Ishikawa (cell line): ENCODE data around the gene GDF11.

Source experiments
- EP300 ChIP-seq: IDR thresholded peaks from 2 replicates; pipeline ENCODE4 v1.6.1; 2012; ENCODE audit warnings: borderline replicate concordance
- FOXM1 ChIP-seq: IDR thresholded peaks from 2 replicates; pipeline ENCODE4 v1.6.1; 2012; ENCODE audit warnings: low read depth, borderline replicate concordance
- NFIC ChIP-seq: IDR thresholded peaks from 2 replicates; pipeline ENCODE4 v1.6.1; 2012
- TAF1 ChIP-seq: IDR thresholded peaks from 2 replicates; pipeline ENCODE4 v1.6.1; 2012; ENCODE audit warnings: low read depth, mild to moderate bottlenecking
- TEAD4 ChIP-seq: IDR thresholded peaks from 2 replicates; pipeline ENCODE4 v1.6.1; 2012
- YY1 ChIP-seq: IDR thresholded peaks from 2 replicates; pipeline ENCODE4 v1.6.1; 2012; ENCODE audit warnings: low read depth
- TF ChIP-seq, protein P1 (sequence below): IDR thresholded peaks from 2 replicates; pipeline ENCODE4 v1.6.1; 2012
- TF ChIP-seq, protein P2 (sequence below): IDR thresholded peaks from 2 replicates; pipeline ENCODE4 v1.6.1; 2012; ENCODE audit warnings: low read depth, mild to moderate bottlenecking

DNA sequence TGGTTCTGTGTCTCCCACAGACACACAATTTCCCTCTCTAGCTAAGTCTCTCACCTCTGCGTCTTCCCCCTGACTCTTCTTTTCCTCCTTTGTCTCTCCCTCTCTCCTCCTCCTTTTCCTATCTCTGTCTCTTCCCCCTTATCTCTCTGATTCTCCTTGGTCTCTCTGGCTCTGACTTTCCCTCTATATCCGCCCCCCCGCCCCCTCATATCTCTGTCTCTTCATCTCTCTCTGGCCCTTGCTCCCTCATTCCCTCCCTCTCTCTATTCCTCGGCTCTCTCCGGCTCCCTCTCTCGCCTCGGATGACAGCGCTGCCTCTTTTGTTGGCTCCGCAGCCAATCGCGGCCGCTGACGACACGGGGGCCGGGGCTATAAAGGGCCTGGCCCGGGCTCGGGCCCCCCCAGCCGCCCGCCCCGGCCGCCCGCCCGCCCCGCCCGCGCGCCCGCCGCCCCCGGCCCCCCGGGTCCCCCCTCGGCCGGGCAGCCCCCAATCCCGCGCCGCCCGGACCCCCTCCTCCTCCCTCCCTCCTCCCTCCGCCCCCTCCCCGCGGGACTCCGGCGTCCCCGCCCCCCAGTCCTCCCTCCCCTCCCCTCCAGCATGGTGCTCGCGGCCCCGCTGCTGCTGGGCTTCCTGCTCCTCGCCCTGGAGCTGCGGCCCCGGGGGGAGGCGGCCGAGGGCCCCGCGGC lies at the start of gene GDF11:
- TF ChIP-seq EP300 = no peak
- TF ChIP-seq TEAD4 = no peak
- no peak for TF ChIP-seq YY1
- TF ChIP-seq, protein P1, sequence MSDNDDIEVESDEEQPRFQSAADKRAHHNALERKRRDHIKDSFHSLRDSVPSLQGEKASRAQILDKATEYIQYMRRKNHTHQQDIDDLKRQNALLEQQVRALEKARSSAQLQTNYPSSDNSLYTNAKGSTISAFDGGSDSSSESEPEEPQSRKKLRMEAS = no peak
- no peak for TF ChIP-seq NFIC
- TF ChIP-seq, protein P2, sequence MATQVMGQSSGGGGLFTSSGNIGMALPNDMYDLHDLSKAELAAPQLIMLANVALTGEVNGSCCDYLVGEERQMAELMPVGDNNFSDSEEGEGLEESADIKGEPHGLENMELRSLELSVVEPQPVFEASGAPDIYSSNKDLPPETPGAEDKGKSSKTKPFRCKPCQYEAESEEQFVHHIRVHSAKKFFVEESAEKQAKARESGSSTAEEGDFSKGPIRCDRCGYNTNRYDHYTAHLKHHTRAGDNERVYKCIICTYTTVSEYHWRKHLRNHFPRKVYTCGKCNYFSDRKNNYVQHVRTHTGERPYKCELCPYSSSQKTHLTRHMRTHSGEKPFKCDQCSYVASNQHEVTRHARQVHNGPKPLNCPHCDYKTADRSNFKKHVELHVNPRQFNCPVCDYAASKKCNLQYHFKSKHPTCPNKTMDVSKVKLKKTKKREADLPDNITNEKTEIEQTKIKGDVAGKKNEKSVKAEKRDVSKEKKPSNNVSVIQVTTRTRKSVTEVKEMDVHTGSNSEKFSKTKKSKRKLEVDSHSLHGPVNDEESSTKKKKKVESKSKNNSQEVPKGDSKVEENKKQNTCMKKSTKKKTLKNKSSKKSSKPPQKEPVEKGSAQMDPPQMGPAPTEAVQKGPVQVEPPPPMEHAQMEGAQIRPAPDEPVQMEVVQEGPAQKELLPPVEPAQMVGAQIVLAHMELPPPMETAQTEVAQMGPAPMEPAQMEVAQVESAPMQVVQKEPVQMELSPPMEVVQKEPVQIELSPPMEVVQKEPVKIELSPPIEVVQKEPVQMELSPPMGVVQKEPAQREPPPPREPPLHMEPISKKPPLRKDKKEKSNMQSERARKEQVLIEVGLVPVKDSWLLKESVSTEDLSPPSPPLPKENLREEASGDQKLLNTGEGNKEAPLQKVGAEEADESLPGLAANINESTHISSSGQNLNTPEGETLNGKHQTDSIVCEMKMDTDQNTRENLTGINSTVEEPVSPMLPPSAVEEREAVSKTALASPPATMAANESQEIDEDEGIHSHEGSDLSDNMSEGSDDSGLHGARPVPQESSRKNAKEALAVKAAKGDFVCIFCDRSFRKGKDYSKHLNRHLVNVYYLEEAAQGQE = no peak
- TF ChIP-seq TAF1 = no peak; the same call in 1 of the 2 replicates
- no peak for TF ChIP-seq FOXM1
